ENCODE results near the gene PLAC1.

DNA sequence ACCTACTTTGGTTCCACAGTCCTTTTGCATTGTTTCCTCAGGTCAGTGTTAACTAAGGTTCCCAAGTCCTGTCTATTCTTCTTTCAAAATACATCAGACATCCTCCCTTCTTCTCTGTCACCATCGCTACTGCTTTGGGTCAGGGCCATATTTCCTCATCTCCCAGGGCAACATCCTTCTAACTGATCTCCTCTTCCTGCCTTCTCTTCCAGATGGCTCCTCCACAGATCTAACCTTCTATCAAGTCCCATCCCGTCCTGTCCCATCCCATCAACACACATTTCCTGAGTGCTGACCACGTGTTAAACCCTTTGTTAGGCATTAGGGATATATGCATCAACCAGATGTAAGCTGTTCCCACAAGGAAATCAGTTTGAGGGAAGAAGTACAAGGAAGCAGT, 25.9 kb downstream of the PLAC1 start:
- TF ChIP-seq POLR2A (IDR thresholded peaks at IDR 0.05; ENCODE audit: borderline replicate concordance, extremely low read depth, insufficient read depth, insufficient read length) (no peak), RAD21 (IDR thresholded peaks at IDR 0.05; ENCODE audit: low read depth) (no peak), EZH2 (IDR thresholded peaks at IDR 0.05) (no peak)
- TF ChIP-seq, protein P1, sequence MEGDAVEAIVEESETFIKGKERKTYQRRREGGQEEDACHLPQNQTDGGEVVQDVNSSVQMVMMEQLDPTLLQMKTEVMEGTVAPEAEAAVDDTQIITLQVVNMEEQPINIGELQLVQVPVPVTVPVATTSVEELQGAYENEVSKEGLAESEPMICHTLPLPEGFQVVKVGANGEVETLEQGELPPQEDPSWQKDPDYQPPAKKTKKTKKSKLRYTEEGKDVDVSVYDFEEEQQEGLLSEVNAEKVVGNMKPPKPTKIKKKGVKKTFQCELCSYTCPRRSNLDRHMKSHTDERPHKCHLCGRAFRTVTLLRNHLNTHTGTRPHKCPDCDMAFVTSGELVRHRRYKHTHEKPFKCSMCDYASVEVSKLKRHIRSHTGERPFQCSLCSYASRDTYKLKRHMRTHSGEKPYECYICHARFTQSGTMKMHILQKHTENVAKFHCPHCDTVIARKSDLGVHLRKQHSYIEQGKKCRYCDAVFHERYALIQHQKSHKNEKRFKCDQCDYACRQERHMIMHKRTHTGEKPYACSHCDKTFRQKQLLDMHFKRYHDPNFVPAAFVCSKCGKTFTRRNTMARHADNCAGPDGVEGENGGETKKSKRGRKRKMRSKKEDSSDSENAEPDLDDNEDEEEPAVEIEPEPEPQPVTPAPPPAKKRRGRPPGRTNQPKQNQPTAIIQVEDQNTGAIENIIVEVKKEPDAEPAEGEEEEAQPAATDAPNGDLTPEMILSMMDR (IDR thresholded peaks at IDR 0.05 in 2 of 3, conservative IDR thresholded peaks at IDR 0.05 in 1 of 3; ENCODE audit: borderline replicate concordance in 1 of 3, insufficient read depth in 1 of 3, low read depth in 2 of 3, low read length in 2 of 3) = no peak
